ENCODE measurements around the gene EXO1.
"Not testable (repeated sequence)": the region's sequence is repeated elsewhere in the genome, so short reads cannot be mapped to it uniquely, and the experiment has no call there.

The EXO1 gene

DNA sequence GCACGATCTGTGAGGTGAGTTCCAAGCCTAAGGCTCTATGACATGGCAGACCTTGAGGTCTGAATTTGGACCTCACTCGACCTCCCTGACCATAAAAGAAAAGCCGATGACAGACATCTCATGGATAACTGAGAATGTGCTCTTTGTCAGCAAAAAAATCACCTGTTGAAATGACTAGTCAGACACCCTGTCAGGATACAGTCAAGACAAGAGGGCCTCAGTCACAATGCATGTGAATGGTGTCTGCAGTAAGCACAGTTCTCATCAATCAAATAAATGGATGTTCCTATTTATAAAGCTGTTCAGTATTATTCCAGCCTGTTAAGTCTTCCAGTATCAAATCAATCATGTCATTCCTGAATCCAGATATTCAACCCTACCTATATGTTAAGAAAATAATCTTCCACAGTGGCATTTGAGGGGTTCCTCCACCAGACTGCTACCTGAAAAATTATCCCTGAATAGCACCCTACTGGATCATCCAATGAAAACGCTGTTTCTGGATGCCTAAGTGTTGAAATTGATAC, 28.6 kb upstream of the EXO1 start:
- Histone ChIP-seq H3K4me1 (ENCODE audit: insufficient read depth, low read length) (no peaks in the 10 kb centered on the region), H3K4me3 (ENCODE audit: low read length) (no peak overlapping the region), H3K9ac (ENCODE audit: low read depth, low read length) (no peak overlapping the region), H3K27me3 (ENCODE audit: insufficient read depth, low read length) (no peaks in the 10 kb centered on the region), H3K9me3 (ENCODE audit: insufficient read depth, low read depth, low read length) (no peaks in the 10 kb centered on the region), H3K36me3 (ENCODE audit: insufficient read depth, low read depth, low read length) (no peaks in the 10 kb centered on the region), H3K27ac (ENCODE audit: low read length) (no peak overlapping the region)

GRCh38 chr1:241821363-241821762, 26.6 kb upstream of the EXO1 start:
- Histone ChIP-seq H3K9me3 (ENCODE audit: insufficient read depth, low read depth, low read length) (no peaks in the 10 kb centered on the region), H3K9ac (ENCODE audit: low read depth, low read length) (no peak overlapping the region), H3K4me1 (ENCODE audit: insufficient read depth, low read length) (no peaks in the 10 kb centered on the region), H3K36me3 (ENCODE audit: insufficient read depth, low read depth, low read length) (no peaks in the 10 kb centered on the region), H3K27me3 (ENCODE audit: insufficient read depth, low read length) (no peaks in the 10 kb centered on the region), H3K27ac (ENCODE audit: low read length) (no peak overlapping the region), H3K4me3 (ENCODE audit: low read length) (no peak overlapping the region)

GRCh38 chr1:241822846-241823245, 25.2 kb upstream of the EXO1 start:
- Histone ChIP-seq H3K27me3 (ENCODE audit: insufficient read depth, low read length) (no peaks in the 10 kb centered on the region), H3K4me1 (ENCODE audit: insufficient read depth, low read length) (no peaks in the 10 kb centered on the region), H3K9ac (ENCODE audit: low read depth, low read length) (no peak overlapping the region), H3K36me3 (ENCODE audit: insufficient read depth, low read depth, low read length) (no peaks in the 10 kb centered on the region), H3K27ac (ENCODE audit: low read length) (no peak overlapping the region), H3K9me3 (ENCODE audit: insufficient read depth, low read depth, low read length) (no peaks in the 10 kb centered on the region), H3K4me3 (ENCODE audit: low read length) (no peak overlapping the region)

GRCh38 chr1:241823925-241824324, 24.1 kb upstream of the EXO1 start:
- H3K36me3 ChIP-seq (ENCODE audit: insufficient read depth, low read depth, low read length) = no peaks in the 10 kb centered on the region
- H3K4me3 ChIP-seq (ENCODE audit: low read length) = no peak overlapping the region
- H3K27ac ChIP-seq (ENCODE audit: low read length) = no peak overlapping the region
- H3K4me1 ChIP-seq (ENCODE audit: insufficient read depth, low read length) = no peaks in the 10 kb centered on the region
- no peaks in the 10 kb centered on the region for H3K27me3 ChIP-seq (ENCODE audit: insufficient read depth, low read length)
- H3K9ac ChIP-seq (ENCODE audit: low read depth, low read length) = no peak overlapping the region
- no peaks in the 10 kb centered on the region for H3K9me3 ChIP-seq (ENCODE audit: insufficient read depth, low read depth, low read length)

DNA sequence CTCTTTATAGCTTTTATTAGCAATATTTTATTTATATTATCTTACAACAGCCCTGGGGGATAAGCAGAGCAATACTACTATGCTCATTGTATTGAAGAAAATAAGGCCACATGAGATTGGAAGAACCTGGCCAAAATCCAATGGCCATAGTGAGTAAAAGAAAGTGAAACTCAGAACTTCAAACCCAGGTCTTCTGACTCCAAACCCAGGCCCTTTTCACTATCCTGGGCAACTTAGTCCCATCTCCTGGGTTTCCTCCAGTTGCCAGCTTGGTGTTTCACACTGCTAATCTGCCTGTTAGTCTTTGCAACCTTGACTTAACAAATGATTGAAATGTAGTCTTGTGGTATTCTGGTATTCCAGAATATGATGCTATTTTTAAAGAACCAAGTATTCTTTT, 22.4 kb upstream of the EXO1 start:
- H3K4me3 ChIP-seq (ENCODE audit: low read length) = no peak overlapping the region
- H3K36me3 ChIP-seq (ENCODE audit: insufficient read depth, low read depth, low read length) = no peaks in the 10 kb centered on the region
- no peaks in the 10 kb centered on the region for H3K9me3 ChIP-seq (ENCODE audit: insufficient read depth, low read depth, low read length)
- H3K27ac ChIP-seq (ENCODE audit: low read length) = no peak overlapping the region
- H3K9ac ChIP-seq (ENCODE audit: low read depth, low read length) = no peak overlapping the region
- no peaks in the 10 kb centered on the region for H3K4me1 ChIP-seq (ENCODE audit: insufficient read depth, low read length)
- no peaks in the 10 kb centered on the region for H3K27me3 ChIP-seq (ENCODE audit: insufficient read depth, low read length)

GRCh38 chr1:241826613-241827012, 21.4 kb upstream of the EXO1 start:
- H3K36me3 ChIP-seq (ENCODE audit: insufficient read depth, low read depth, low read length); H3K4me1 ChIP-seq (ENCODE audit: insufficient read depth, low read length); H3K27ac ChIP-seq (ENCODE audit: low read length); H3K9ac ChIP-seq (ENCODE audit: low read depth, low read length); H3K9me3 ChIP-seq (ENCODE audit: insufficient read depth, low read depth, low read length); H3K4me3 ChIP-seq (ENCODE audit: low read length); H3K27me3 ChIP-seq (ENCODE audit: insufficient read depth, low read length): not testable (repeated sequence)

DNA sequence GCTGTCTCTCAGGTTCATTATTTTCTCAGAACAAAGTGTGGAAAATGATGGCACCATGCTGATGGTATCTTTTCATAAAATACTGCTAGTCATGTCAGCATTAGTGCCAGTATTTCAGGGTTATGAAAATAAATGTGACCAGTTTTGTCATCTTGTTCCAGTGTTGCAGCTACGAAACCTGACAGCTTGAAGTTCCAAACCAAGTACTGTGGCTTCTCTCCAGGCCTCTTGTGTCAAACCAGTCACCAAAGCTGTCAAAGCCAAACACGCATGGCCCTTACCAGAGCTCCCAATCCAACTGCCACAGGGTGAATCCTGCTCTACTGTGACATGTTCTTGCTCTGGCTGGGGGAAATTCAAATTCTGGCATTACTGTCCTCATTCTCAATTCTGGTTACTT, 20.7 kb upstream of the EXO1 start:
- no peaks in the 10 kb centered on the region for H3K9me3 ChIP-seq (ENCODE audit: insufficient read depth, low read depth, low read length)
- H3K4me3 ChIP-seq (ENCODE audit: low read length) = no peak overlapping the region
- H3K4me1 ChIP-seq (ENCODE audit: insufficient read depth, low read length) = no peaks in the 10 kb centered on the region
- H3K36me3 ChIP-seq (ENCODE audit: insufficient read depth, low read depth, low read length) = no peaks in the 10 kb centered on the region
- H3K27ac ChIP-seq (ENCODE audit: low read length) = no peak overlapping the region
- H3K27me3 ChIP-seq (ENCODE audit: insufficient read depth, low read length) = no peaks in the 10 kb centered on the region
- no peak overlapping the region for H3K9ac ChIP-seq (ENCODE audit: low read depth, low read length)

- Histone ChIP-seq H3K36me3 (ENCODE audit: insufficient read depth, low read depth, low read length) (no peaks in the 10 kb centered on the region), H3K27ac (ENCODE audit: low read length) (no peak overlapping the region), H3K4me1 (ENCODE audit: insufficient read depth, low read length) (no peaks in the 10 kb centered on the region), H3K27me3 (ENCODE audit: insufficient read depth, low read length) (no peaks in the 10 kb centered on the region), H3K4me3 (ENCODE audit: low read length) (no peak overlapping the region), H3K9me3 (ENCODE audit: insufficient read depth, low read depth, low read length) (no peaks in the 10 kb centered on the region), H3K9ac (ENCODE audit: low read depth, low read length) (no peak overlapping the region)
These were observed 19.5 kb upstream of the EXO1 start for GRCh38 chr1:241828463-241829021.

GRCh38 chr1:241829468-241829867, 18.5 kb upstream of the EXO1 start:
- Histone ChIP-seq H3K4me1 (ENCODE audit: insufficient read depth, low read length) (no peaks in the 10 kb centered on the region), H3K9ac (ENCODE audit: low read depth, low read length) (no peak overlapping the region), H3K27me3 (ENCODE audit: insufficient read depth, low read length) (no peaks in the 10 kb centered on the region), H3K27ac (ENCODE audit: low read length) (no peak overlapping the region), H3K9me3 (ENCODE audit: insufficient read depth, low read depth, low read length) (no peaks in the 10 kb centered on the region), H3K4me3 (ENCODE audit: low read length) (no peak overlapping the region), H3K36me3 (ENCODE audit: insufficient read depth, low read depth, low read length) (no peaks in the 10 kb centered on the region)

GRCh38 chr1:241834733-241835377, 13.1 kb upstream of the EXO1 start:
- Histone ChIP-seq H3K4me1 (ENCODE audit: insufficient read depth, low read length) (no peaks in the 10 kb centered on the region), H3K4me3 (ENCODE audit: low read length) (no peak overlapping the region), H3K27ac (ENCODE audit: low read length) (no peak overlapping the region), H3K27me3 (ENCODE audit: insufficient read depth, low read length) (no peaks in the 10 kb centered on the region), H3K36me3 (ENCODE audit: insufficient read depth, low read depth, low read length) (no peaks in the 10 kb centered on the region), H3K9ac (ENCODE audit: low read depth, low read length) (no peak overlapping the region), H3K9me3 (ENCODE audit: insufficient read depth, low read depth, low read length) (no peaks in the 10 kb centered on the region)

DNA sequence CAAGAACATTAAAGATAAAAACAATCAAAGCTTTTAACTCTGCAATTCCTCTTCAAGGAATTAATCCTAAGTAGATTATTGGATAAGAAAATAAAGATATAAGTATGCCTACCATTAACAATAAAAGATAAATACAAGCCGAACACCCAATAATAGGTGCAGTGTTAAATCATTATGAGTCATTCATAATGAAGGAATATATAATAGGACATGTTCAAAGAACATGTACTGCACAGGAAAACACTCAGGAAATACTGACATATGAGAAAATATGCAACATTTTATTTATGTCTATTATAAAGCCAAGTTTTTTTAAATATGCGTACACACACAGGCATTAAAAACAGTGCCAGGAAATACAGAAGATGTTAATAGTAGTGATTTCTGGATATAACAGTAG, 11.1 kb upstream of the EXO1 start:
- H3K9me3 ChIP-seq (ENCODE audit: insufficient read depth, low read depth, low read length) = no peaks in the 10 kb centered on the region
- H3K4me3 ChIP-seq (ENCODE audit: low read length) = no peak overlapping the region
- H3K27me3 ChIP-seq (ENCODE audit: insufficient read depth, low read length) = no peaks in the 10 kb centered on the region
- H3K36me3 ChIP-seq (ENCODE audit: insufficient read depth, low read depth, low read length) = no peaks in the 10 kb centered on the region
- no peak overlapping the region for H3K9ac ChIP-seq (ENCODE audit: low read depth, low read length)
- H3K27ac ChIP-seq (ENCODE audit: low read length) = no peak overlapping the region
- H3K4me1 ChIP-seq (ENCODE audit: insufficient read depth, low read length) = peaks cover under 1% of the 10 kb centered on the region; the same call in 1 of the 2 replicates

DNA sequence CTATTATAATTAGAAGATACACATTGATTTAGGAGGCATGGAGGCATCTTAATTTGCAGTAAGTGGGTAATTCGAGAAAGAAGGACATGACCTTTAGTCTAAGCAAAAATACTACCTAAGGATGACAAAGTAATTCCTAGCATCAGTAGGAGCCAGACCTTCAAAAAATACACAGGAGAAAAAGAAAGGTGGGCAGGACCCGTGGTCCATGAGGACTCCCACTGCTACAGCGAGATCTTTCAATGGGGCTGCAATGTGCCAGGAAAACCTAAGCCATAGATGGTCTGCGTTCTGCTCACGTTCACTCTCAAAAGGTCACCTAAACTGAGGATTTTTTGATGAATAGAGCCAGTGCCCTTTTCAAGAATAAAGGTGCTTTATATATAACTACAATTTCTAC, 10.6 kb upstream of the EXO1 start:
- no peaks in the 10 kb centered on the region for H3K27me3 ChIP-seq (ENCODE audit: insufficient read depth, low read length)
- no peak overlapping the region for H3K9ac ChIP-seq (ENCODE audit: low read depth, low read length)
- no peaks in the 10 kb centered on the region for H3K36me3 ChIP-seq (ENCODE audit: insufficient read depth, low read depth, low read length)
- peaks cover 6% of the 10 kb centered on the region; the same call in 1 of the 2 replicates for H3K4me1 ChIP-seq (ENCODE audit: insufficient read depth, low read length)
- no peaks in the 10 kb centered on the region for H3K9me3 ChIP-seq (ENCODE audit: insufficient read depth, low read depth, low read length)
- H3K27ac ChIP-seq (ENCODE audit: low read length) = no peak overlapping the region
- H3K4me3 ChIP-seq (ENCODE audit: low read length) = no peak overlapping the region

Data from iPS-20b (cell line).